ENCODE results near the gene ZNF217.
"Not testable (repeated sequence)": the region's sequence is repeated elsewhere in the genome, so short reads cannot be mapped to it uniquely, and the experiment has no call there.

ZNF217 gene

GRCh38 chr20:53568351-53568750 lies 25.3 kb downstream of the ZNF217 start:
- no peak for DNase-seq (ENCODE audit: low read depth)
- TF ChIP-seq, protein P1, sequence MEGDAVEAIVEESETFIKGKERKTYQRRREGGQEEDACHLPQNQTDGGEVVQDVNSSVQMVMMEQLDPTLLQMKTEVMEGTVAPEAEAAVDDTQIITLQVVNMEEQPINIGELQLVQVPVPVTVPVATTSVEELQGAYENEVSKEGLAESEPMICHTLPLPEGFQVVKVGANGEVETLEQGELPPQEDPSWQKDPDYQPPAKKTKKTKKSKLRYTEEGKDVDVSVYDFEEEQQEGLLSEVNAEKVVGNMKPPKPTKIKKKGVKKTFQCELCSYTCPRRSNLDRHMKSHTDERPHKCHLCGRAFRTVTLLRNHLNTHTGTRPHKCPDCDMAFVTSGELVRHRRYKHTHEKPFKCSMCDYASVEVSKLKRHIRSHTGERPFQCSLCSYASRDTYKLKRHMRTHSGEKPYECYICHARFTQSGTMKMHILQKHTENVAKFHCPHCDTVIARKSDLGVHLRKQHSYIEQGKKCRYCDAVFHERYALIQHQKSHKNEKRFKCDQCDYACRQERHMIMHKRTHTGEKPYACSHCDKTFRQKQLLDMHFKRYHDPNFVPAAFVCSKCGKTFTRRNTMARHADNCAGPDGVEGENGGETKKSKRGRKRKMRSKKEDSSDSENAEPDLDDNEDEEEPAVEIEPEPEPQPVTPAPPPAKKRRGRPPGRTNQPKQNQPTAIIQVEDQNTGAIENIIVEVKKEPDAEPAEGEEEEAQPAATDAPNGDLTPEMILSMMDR (IDR thresholded peaks at IDR 0.05; ENCODE audit: low read depth, low read length) = no peak
- no peak for TF ChIP-seq POLR2A (IDR thresholded peaks at IDR 0.05; ENCODE audit: extremely low read depth, insufficient read length)
- no peak overlapping the region for H3K4me3 ChIP-seq (ENCODE audit: low read depth, low read length)

DNA sequence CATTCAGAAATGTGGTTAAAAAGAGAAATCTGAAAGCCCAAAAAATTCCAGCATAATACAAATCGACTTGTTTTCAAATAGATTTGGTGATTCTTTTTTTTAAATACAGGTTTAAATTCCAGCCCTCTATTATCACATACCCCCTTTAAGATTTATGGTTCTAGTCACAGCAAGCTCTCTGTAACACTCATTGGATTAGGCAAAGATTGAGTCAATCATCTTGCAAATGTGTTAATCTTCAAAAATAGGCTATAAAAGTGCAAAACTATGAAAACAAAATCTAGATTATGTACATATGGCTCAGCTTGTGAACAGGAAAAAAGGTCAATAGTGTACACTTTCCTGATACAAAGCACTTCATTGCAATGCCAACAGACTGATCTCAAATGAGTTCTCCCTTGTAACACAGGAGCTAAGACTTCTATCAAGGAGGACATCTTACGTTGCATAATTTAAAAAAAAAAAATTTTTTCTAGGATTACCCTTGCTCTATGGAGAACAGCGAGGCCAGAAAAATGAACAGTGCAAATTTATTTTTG lies 26.2 kb downstream of the ZNF217 start:
- no peak for DNase-seq (ENCODE audit: low read depth)
- no peak overlapping the region for H3K4me3 ChIP-seq (ENCODE audit: low read depth, low read length)
- no peak for TF ChIP-seq MAX (IDR thresholded peaks at IDR 0.05; ENCODE audit: low read depth, low read length)
- TF ChIP-seq POLR2A (IDR thresholded peaks at IDR 0.05; ENCODE audit: extremely low read depth, insufficient read length) = no peak
- TF ChIP-seq, protein P1 (IDR thresholded peaks at IDR 0.05; ENCODE audit: low read depth, low read length) = no peak
- no peak for TF ChIP-seq MYC (IDR thresholded peaks at IDR 0.05; ENCODE audit: low read depth, low read length)

GRCh38 chr20:53566623-53567022 lies 27.0 kb downstream of the ZNF217 start:
- not testable (repeated sequence) for DNase-seq (ENCODE audit: low read depth)

DNA sequence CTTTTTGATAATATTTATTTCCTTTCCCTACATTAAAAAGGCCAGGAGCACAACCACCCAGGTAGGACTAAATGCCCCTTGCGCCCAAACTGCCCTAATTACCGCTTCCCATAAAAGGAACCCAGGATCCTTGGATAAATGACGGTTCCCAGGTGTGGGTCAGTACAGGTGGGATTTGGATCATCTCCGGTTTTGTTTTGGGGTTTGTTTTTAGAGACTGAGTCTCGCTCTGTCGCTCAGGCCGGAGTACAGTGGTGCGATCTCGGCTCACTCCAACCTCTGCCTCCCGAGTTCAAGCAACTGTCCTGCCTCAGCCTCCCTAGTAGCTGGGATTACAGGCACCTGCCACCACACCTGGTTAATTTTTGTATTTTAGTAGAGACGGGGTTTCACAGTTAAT lies 28.4 kb downstream of the ZNF217 start:
- H3K4me3 ChIP-seq (ENCODE audit: low read depth, low read length) = no peak overlapping the region
- TF ChIP-seq MAX (IDR thresholded peaks at IDR 0.05; ENCODE audit: low read depth, low read length) = no peak
- TF ChIP-seq MYC (IDR thresholded peaks at IDR 0.05; ENCODE audit: low read depth, low read length) = no peak
- TF ChIP-seq, protein P1 (IDR thresholded peaks at IDR 0.05; ENCODE audit: low read depth, low read length) = no peak
- TF ChIP-seq POLR2A (IDR thresholded peaks at IDR 0.05; ENCODE audit: extremely low read depth, insufficient read length) = no peak
- DNase-seq (ENCODE audit: low read depth) = no peak

More at GRCh38 chr20:53566623-53567022, 27.0 kb downstream of the ZNF217 start:
- H3K4me3 ChIP-seq (ENCODE audit: low read depth, low read length) = not testable (repeated sequence)

GRCh38 chr20:53562104-53562764 lies 31.4 kb downstream of the ZNF217 start:
- not testable (repeated sequence) for DNase-seq (ENCODE audit: low read depth); H3K4me3 ChIP-seq (ENCODE audit: low read depth, low read length)

- no peak for TF ChIP-seq MYC (IDR thresholded peaks at IDR 0.05; ENCODE audit: low read depth, low read length)
- DNase-seq (ENCODE audit: low read depth) = no peak
- no peak overlapping the region for H3K4me3 ChIP-seq (ENCODE audit: low read depth, low read length)
These were observed 32.1 kb downstream of the ZNF217 start for GRCh38 chr20:53561505-53561904.

- TF ChIP-seq, protein P1 (IDR thresholded peaks at IDR 0.05; ENCODE audit: low read depth, low read length) = no peak
- TF ChIP-seq POLR2A (IDR thresholded peaks at IDR 0.05; ENCODE audit: extremely low read depth, insufficient read length) = no peak
- no peak for TF ChIP-seq MYC (IDR thresholded peaks at IDR 0.05; ENCODE audit: low read depth, low read length)
- TF ChIP-seq MAX (IDR thresholded peaks at IDR 0.05; ENCODE audit: low read depth, low read length) = no peak
- no peak overlapping the region for H3K4me3 ChIP-seq (ENCODE audit: low read depth, low read length)
- no peak for DNase-seq (ENCODE audit: low read depth)
These were observed 33.8 kb downstream of the ZNF217 start for GRCh38 chr20:53559816-53560215.
